Measurements from ENCODE around the gene OR51B4.
"Not testable (repeated sequence)": the region's sequence is repeated elsewhere in the genome, so short reads cannot be mapped to it uniquely, and the experiment has no call there.

Gene OR51B4

GRCh38 chr11:5266609-5267008, 35.1 kb downstream of the OR51B4 start:
- H3K36me3 ChIP-seq (ENCODE audit: insufficient read depth, low read length): no peaks in the 10 kb centered on the region
- no peak overlapping the region for H3K9ac ChIP-seq (ENCODE audit: low read length)
- H3K27ac ChIP-seq (ENCODE audit: low read depth, low read length): no peak overlapping the region
- H3K27me3 ChIP-seq (ENCODE audit: control insufficient read depth in 1 of 2, insufficient read depth in 2 of 2, low read length in 2 of 2): no peaks in the 10 kb centered on the region
- no peaks in the 10 kb centered on the region for H3K4me1 ChIP-seq (ENCODE audit: insufficient read depth, low read length)
- no peaks in the 10 kb centered on the region for H3K9me3 ChIP-seq (ENCODE audit: low read length)
- no peak overlapping the region for H3K4me3 ChIP-seq (ENCODE audit: low read depth in 1 of 2, low read length in 2 of 2)

- Histone ChIP-seq H3K27me3 (ENCODE audit: control insufficient read depth in 1 of 2, insufficient read depth in 2 of 2, low read length in 2 of 2) (no peaks in the 10 kb centered on the region), H3K9me3 (ENCODE audit: low read length) (no peaks in the 10 kb centered on the region), H3K4me3 (ENCODE audit: low read depth in 1 of 2, low read length in 2 of 2) (no peak overlapping the region), H3K4me1 (ENCODE audit: insufficient read depth, low read length) (no peaks in the 10 kb centered on the region), H3K9ac (ENCODE audit: low read length) (no peak overlapping the region), H3K27ac (ENCODE audit: low read depth, low read length) (no peak overlapping the region), H3K36me3 (ENCODE audit: insufficient read depth, low read length) (no peaks in the 10 kb centered on the region)
Observed at GRCh38 chr11:5265832-5266231, 35.9 kb downstream of the OR51B4 start.

DNA sequence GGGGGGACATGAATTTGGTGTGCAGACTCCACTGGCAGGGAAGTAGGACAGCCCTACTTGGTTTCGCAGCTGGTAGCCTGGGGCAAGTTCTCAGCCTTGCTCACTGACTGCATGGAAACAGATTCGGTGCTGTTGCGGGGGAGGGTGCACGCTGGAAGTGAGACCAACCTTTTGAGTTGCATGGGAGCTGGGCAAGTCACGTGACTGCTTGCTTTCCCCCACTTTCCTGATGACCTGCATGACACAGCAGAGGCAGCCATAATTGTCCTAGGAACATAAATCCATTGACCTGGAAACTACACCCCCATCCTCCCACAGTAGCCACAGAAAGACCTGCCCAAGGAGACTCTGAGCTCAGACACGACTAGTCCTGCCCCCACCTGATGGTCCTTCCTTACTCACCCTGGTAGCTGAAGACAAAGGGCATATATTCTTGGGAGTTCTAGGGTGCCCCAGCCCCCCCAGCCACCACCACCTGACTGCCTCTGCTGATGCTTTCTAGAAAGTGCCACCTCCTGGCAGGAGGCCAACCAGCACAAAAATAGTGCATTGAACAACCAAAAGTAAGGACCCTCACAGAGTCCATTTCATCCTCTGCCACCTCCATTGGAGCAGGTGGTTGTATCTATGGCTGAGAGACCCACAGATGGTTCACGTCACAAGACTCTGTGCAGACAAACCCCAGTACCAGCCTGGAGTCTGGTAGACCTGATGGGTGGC, 43.0 kb downstream of the OR51B4 start:
- Histone ChIP-seq H3K27ac (ENCODE audit: low read depth, low read length) (no peak overlapping the region), H3K9me3 (ENCODE audit: low read length) (no peaks in the 10 kb centered on the region), H3K27me3 (ENCODE audit: control insufficient read depth in 1 of 2, insufficient read depth in 2 of 2, low read length in 2 of 2) (no peaks in the 10 kb centered on the region), H3K9ac (ENCODE audit: low read length) (no peak overlapping the region), H3K36me3 (ENCODE audit: insufficient read depth, low read length) (no peaks in the 10 kb centered on the region), H3K4me3 (ENCODE audit: low read depth in 1 of 2, low read length in 2 of 2) (no peak overlapping the region), H3K4me1 (ENCODE audit: insufficient read depth, low read length) (no peaks in the 10 kb centered on the region)

DNA sequence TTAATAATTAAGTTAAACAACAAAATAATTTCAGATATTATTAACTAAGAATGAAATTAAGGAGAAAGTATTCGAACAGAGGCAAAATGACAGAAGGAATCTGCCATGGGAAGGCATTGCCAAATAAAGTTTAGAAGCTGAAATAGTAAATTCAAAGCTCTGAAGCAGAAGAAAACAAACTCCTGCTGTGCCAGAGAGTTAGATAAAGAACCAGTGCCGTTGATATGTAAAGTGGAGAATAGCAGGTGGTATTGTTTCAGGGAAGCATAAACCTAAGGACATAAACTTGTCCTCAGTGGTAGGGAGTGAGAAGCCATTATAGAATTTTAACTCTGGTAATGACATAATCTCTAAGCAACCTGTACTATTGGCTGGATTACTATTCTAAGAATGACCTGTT, 44.5 kb downstream of the OR51B4 start:
- H3K27me3 ChIP-seq (ENCODE audit: control insufficient read depth in 1 of 2, insufficient read depth in 2 of 2, low read length in 2 of 2): no peaks in the 10 kb centered on the region
- no peak overlapping the region for H3K9ac ChIP-seq (ENCODE audit: low read length)
- no peak overlapping the region for H3K4me3 ChIP-seq (ENCODE audit: low read depth in 1 of 2, low read length in 2 of 2)
- H3K36me3 ChIP-seq (ENCODE audit: insufficient read depth, low read length): no peaks in the 10 kb centered on the region
- no peaks in the 10 kb centered on the region for H3K4me1 ChIP-seq (ENCODE audit: insufficient read depth, low read length)
- no peaks in the 10 kb centered on the region for H3K9me3 ChIP-seq (ENCODE audit: low read length)
- H3K27ac ChIP-seq (ENCODE audit: low read depth, low read length): no peak overlapping the region

DNA sequence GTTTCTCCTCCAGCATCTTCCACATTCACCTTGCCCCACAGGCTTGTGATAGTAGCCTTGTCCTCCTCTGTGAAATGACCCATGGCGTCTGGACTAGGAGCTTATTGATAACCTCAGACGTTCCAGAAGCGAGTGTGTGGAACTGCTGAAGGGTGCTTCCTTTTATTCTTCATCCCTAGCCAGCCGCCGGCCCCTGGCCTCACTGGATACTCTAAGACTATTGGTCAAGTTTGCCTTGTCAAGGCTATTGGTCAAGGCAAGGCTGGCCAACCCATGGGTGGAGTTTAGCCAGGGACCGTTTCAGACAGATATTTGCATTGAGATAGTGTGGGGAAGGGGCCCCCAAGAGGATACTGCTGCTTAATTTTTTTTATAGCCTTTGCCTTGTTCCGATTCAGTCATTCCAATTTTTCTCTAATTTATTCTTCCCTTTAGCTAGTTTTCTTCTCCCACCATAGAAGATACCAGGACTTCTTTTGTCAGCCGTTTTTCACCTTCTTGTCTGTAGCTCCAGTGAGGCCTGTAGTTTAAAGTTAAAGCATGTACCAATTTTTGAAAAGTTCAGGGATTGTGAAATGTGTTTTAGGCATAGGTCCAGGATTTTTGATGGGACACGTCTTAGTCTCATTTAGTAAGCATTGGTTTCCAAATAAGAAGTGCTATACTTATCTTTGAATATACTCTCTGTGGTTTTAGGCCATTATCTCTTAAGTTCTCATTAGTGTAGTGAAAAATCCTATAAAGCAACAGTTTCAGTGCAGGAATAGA, 46.9 kb downstream of the OR51B4 start, which contains the start of gene HBG2:
TSS of gene HBG2 (minus strand) at position 136 of the 768 bp plus-strand sequence. CDS start at position 83, 53 bp downstream.
- not testable (repeated sequence) for H3K4me1 ChIP-seq (ENCODE audit: insufficient read depth, low read length); H3K36me3 ChIP-seq (ENCODE audit: insufficient read depth, low read length); H3K4me3 ChIP-seq (ENCODE audit: low read depth in 1 of 2, low read length in 2 of 2); H3K9ac ChIP-seq (ENCODE audit: low read length); H3K27ac ChIP-seq (ENCODE audit: low read depth, low read length); H3K9me3 ChIP-seq (ENCODE audit: low read length); H3K27me3 ChIP-seq (ENCODE audit: control insufficient read depth in 1 of 2, insufficient read depth in 2 of 2, low read length in 2 of 2)

DNA sequence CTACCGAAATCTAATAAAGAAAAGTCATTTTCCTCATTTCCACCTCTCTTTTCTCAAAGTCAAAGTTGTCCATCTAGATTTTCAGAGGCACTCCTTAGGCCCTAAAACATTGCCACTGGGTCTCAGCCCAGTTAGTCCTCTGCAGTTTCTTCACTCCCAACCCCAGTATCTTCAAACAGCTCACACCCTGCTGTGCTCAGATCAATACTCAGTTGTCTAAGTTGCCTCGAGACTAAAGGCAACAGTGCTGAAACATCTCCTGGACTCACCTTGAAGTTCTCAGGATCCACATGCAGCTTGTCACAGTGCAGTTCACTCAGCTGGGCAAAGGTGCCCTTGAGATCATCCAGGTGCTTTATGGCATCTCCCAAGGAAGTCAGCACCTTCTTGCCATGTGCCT, 47.7 kb downstream of the OR51B4 start:
- not testable (repeated sequence) for H3K9me3 ChIP-seq (ENCODE audit: low read length); H3K4me3 ChIP-seq (ENCODE audit: low read depth in 1 of 2, low read length in 2 of 2)

DNA sequence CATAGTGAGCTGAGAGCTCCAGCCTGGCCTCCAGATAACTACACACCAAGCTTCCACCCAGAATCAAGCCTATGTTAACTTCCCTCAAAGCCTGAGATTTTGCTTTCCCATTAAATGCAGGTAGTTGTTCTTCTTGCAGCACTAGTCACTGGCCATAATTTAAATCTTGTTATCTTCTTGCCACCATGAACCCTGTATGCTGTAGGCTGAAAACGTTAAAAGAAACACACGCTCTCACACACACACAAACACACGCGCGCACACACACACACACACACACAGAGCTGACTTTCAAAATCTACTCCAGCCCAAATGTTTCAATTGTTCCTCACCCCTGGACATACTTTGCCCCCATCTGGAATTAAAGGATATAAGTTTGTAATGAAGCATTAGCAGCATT, 48.3 kb downstream of the OR51B4 start:
- H3K4me3 ChIP-seq (ENCODE audit: low read depth in 1 of 2, low read length in 2 of 2): not testable (repeated sequence)

More for the DNA sequence above, 47.7 kb downstream of the OR51B4 start:
- H3K27ac ChIP-seq (ENCODE audit: low read depth, low read length); H3K4me1 ChIP-seq (ENCODE audit: insufficient read depth, low read length); H3K36me3 ChIP-seq (ENCODE audit: insufficient read depth, low read length); H3K9ac ChIP-seq (ENCODE audit: low read length); H3K27me3 ChIP-seq (ENCODE audit: control insufficient read depth in 1 of 2, insufficient read depth in 2 of 2, low read length in 2 of 2): not testable (repeated sequence)

GRCh38 chr11:5252919-5253265, 48.9 kb downstream of the OR51B4 start:
- Histone ChIP-seq H3K36me3 (ENCODE audit: insufficient read depth, low read length) (no peaks in the 10 kb centered on the region), H3K27ac (ENCODE audit: low read depth, low read length) (no peak overlapping the region), H3K27me3 (ENCODE audit: control insufficient read depth in 1 of 2, insufficient read depth in 2 of 2, low read length in 2 of 2) (no peaks in the 10 kb centered on the region), H3K4me3 (ENCODE audit: low read depth in 1 of 2, low read length in 2 of 2) (no peak overlapping the region), H3K9ac (ENCODE audit: low read length) (no peak overlapping the region), H3K9me3 (ENCODE audit: low read length) (no peaks in the 10 kb centered on the region), H3K4me1 (ENCODE audit: insufficient read depth, low read length) (no peaks in the 10 kb centered on the region)

More for the DNA sequence above, 48.3 kb downstream of the OR51B4 start:
- not testable (repeated sequence) for H3K4me1 ChIP-seq (ENCODE audit: insufficient read depth, low read length); H3K27ac ChIP-seq (ENCODE audit: low read depth, low read length); H3K9ac ChIP-seq (ENCODE audit: low read length); H3K9me3 ChIP-seq (ENCODE audit: low read length); H3K27me3 ChIP-seq (ENCODE audit: control insufficient read depth in 1 of 2, insufficient read depth in 2 of 2, low read length in 2 of 2); H3K36me3 ChIP-seq (ENCODE audit: insufficient read depth, low read length)

DNA sequence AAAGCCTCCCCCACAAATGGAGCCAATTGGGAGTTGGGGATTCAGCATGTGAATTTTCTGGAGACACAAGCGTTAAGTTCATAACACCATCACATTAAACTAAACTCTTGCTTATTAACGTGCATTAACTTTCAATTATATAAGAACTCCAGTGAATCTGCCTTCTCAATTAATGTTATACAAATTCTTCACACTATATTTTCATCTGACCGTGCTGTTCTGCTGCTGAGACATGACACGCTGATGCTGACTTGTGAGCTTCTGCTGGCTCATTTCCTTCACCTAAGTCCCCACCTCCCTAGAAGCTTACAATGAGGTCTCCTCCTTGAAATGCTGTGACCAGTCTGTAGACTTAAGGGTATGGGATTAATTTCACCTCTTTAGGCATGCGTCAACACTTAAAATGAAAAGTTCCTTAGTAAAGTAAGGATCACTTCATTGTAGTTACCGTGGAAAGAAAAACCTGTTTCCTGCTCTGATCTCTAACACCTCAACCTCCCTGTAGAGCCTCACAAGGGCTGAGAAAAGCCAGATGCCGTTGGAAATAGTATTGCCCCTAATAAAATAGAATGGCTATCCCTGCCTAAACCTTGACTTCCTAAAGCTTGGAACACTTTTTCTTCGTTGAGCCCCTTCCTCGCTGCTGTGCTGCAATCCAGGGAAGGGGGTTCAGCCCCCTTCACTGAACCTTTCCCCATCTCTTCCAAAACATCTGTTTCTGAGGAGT, 49.4 kb downstream of the OR51B4 start:
- no peaks in the 10 kb centered on the region for H3K9me3 ChIP-seq (ENCODE audit: low read length)
- no peaks in the 10 kb centered on the region for H3K36me3 ChIP-seq (ENCODE audit: insufficient read depth, low read length)
- no peaks in the 10 kb centered on the region for H3K4me1 ChIP-seq (ENCODE audit: insufficient read depth, low read length)
- no peak overlapping the region for H3K4me3 ChIP-seq (ENCODE audit: low read depth in 1 of 2, low read length in 2 of 2)
- no peak overlapping the region for H3K9ac ChIP-seq (ENCODE audit: low read length)
- H3K27ac ChIP-seq (ENCODE audit: low read depth, low read length): no peak overlapping the region
- H3K27me3 ChIP-seq (ENCODE audit: control insufficient read depth in 1 of 2, insufficient read depth in 2 of 2, low read length in 2 of 2): no peaks in the 10 kb centered on the region

DNA sequence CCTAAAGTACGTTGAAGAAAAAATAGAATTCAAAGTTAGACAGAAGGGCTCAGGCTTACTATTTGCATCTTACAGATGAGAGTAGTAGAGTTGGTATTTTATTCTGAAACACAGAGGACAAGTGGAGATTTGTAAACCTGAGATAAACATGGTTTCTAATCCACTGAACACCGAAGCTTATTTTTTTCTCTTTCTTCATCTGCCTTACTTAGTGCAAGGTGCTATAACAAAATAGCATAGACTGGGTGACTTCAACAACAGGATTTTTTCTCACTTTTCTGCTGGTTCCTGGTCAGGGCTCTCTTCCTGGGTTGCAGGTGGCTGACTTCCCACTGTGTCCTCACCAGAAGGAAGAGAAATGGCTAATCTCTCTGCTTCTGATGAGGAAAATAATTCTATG, 50.0 kb downstream of the OR51B4 start:
- H3K9me3 ChIP-seq (ENCODE audit: low read length): no peaks in the 10 kb centered on the region
- no peak overlapping the region for H3K27ac ChIP-seq (ENCODE audit: low read depth, low read length)
- H3K36me3 ChIP-seq (ENCODE audit: insufficient read depth, low read length): no peaks in the 10 kb centered on the region
- H3K4me3 ChIP-seq (ENCODE audit: low read depth in 1 of 2, low read length in 2 of 2): no peak overlapping the region
- H3K4me1 ChIP-seq (ENCODE audit: insufficient read depth, low read length): no peaks in the 10 kb centered on the region
- H3K9ac ChIP-seq (ENCODE audit: low read length): no peak overlapping the region
- no peaks in the 10 kb centered on the region for H3K27me3 ChIP-seq (ENCODE audit: control insufficient read depth in 1 of 2, insufficient read depth in 2 of 2, low read length in 2 of 2)
